ENCODE results near the gene RBPJ.

Gene RBPJ

GRCh38 chr4:26467724-26468123 is 146.9 kb downstream of the RBPJ start:
- Histone ChIP-seq H3K9me3 (ENCODE audit: low read length) (no peaks in the 10 kb centered on the region), H3K36me3 (ENCODE audit: insufficient read depth, low read length) (no peaks in the 10 kb centered on the region), H3K4me1 (ENCODE audit: insufficient read depth, low read length, severe bottlenecking) (no peaks in the 10 kb centered on the region), H3K79me2 (ENCODE audit: insufficient read depth, low read length) (no peaks in the 10 kb centered on the region), H2AFZ (ENCODE audit: low read length) (no peak overlapping the region), H3K9ac (ENCODE audit: low read length) (no peak overlapping the region), H3K4me3 (ENCODE audit: low read depth, low read length, poor library complexity, severe bottlenecking) (no peak overlapping the region), H3K4me2 (ENCODE audit: low read length) (no peak overlapping the region), H3K9me2 (ENCODE audit: low read depth, low read length) (no peaks in the 10 kb centered on the region), H3K27ac (ENCODE audit: low read depth, low read length, poor library complexity, severe bottlenecking) (no peak overlapping the region), H3F3A (ENCODE audit: insufficient read depth, low read length) (no peaks in the 10 kb centered on the region), H3K27me3 (ENCODE audit: insufficient read depth, low read length) (no peaks in the 10 kb centered on the region), H4K20me1 (ENCODE audit: insufficient read depth, low read length) (no peaks in the 10 kb centered on the region)
- TF ChIP-seq, protein P1, sequence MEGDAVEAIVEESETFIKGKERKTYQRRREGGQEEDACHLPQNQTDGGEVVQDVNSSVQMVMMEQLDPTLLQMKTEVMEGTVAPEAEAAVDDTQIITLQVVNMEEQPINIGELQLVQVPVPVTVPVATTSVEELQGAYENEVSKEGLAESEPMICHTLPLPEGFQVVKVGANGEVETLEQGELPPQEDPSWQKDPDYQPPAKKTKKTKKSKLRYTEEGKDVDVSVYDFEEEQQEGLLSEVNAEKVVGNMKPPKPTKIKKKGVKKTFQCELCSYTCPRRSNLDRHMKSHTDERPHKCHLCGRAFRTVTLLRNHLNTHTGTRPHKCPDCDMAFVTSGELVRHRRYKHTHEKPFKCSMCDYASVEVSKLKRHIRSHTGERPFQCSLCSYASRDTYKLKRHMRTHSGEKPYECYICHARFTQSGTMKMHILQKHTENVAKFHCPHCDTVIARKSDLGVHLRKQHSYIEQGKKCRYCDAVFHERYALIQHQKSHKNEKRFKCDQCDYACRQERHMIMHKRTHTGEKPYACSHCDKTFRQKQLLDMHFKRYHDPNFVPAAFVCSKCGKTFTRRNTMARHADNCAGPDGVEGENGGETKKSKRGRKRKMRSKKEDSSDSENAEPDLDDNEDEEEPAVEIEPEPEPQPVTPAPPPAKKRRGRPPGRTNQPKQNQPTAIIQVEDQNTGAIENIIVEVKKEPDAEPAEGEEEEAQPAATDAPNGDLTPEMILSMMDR (IDR thresholded peaks at IDR 0.05; ENCODE audit: low read length), result no peak
- TF ChIP-seq EZH2 (IDR thresholded peaks at IDR 0.05; ENCODE audit: borderline replicate concordance, low read length), result no peak

DNA sequence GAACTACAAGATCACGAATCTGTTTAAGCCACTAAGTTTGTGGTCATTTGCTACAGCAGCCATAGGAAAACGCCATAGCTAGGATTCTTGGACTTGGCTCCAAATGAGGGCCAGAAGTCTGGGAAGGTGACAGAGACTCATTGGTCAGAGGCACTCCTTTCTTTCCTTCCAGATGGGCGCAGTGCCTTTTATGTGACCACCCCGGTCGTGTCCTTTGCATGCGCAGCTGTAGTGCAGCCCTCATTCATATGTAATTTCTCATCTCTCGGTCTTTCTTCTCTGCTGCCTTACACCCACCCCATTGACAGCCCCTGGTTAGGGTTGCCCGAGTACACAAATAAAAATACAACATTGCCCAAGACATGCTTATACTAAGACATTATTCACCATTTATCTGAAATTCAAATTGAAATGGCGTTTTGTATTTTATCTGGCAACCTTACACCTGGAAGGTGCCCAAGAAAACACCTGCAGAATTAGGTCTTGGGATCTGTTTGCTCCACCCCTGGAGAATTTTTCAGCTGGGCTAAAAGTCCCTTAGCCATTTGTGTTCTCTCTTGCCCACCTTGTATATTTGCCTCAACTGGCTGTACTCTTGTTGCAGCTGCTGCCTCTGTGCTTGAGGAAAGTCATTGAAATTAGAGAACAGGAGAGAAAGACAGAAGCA is 147.6 kb downstream of the RBPJ start:
- H3K9me3 ChIP-seq (ENCODE audit: low read length), result no peaks in the 10 kb centered on the region

DNA sequence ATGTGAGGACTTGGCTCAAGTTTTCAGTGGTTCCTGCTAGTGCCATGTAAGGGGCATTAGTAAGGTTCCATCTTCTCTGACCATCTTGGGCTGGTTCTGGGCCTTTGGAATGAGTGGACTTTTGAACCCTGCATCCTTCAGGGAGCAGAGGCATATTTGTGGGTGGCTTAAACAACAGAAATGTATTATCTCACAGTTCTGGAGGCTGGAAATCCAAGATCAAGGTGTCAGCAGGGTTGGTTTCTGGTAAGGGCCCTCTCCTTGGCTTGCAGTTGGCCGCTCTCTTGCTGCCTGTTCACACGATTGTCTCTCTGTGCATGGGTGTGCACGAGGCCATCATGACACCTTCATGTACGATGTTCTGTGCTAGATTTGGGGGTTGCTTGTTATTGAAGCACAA is 148.2 kb downstream of the RBPJ start:
- H4K20me1 ChIP-seq (ENCODE audit: insufficient read depth, low read length), result no peaks in the 10 kb centered on the region
- no peak overlapping the region for H3K4me2 ChIP-seq (ENCODE audit: low read length)
- H3K27me3 ChIP-seq (ENCODE audit: insufficient read depth, low read length), result no peaks in the 10 kb centered on the region
- no peaks in the 10 kb centered on the region for H3K9me2 ChIP-seq (ENCODE audit: low read depth, low read length)
- no peak overlapping the region for H3K9ac ChIP-seq (ENCODE audit: low read length)
- H3K9me3 ChIP-seq (ENCODE audit: low read length), result no peaks in the 10 kb centered on the region
- H3K4me3 ChIP-seq (ENCODE audit: low read depth, low read length, poor library complexity, severe bottlenecking), result no peak overlapping the region
- H3K4me1 ChIP-seq (ENCODE audit: insufficient read depth, low read length, severe bottlenecking), result no peaks in the 10 kb centered on the region
- TF ChIP-seq EZH2 (IDR thresholded peaks at IDR 0.05; ENCODE audit: borderline replicate concordance, low read length), result no peak
- H3K36me3 ChIP-seq (ENCODE audit: insufficient read depth, low read length), result no peaks in the 10 kb centered on the region
- no peak overlapping the region for H2AFZ ChIP-seq (ENCODE audit: low read length)
- H3K27ac ChIP-seq (ENCODE audit: low read depth, low read length, poor library complexity, severe bottlenecking), result no peak overlapping the region
- H3F3A ChIP-seq (ENCODE audit: insufficient read depth, low read length), result no peaks in the 10 kb centered on the region
- no peaks in the 10 kb centered on the region for H3K79me2 ChIP-seq (ENCODE audit: insufficient read depth, low read length)

More for the DNA sequence above, 147.6 kb downstream of the RBPJ start:
- no peaks in the 10 kb centered on the region for H3K27me3 ChIP-seq (ENCODE audit: insufficient read depth, low read length)
- no peak overlapping the region for H3K4me3 ChIP-seq (ENCODE audit: low read depth, low read length, poor library complexity, severe bottlenecking)
- H3K27ac ChIP-seq (ENCODE audit: low read depth, low read length, poor library complexity, severe bottlenecking), result no peak overlapping the region
- no peaks in the 10 kb centered on the region for H3K9me2 ChIP-seq (ENCODE audit: low read depth, low read length)
- H3K4me2 ChIP-seq (ENCODE audit: low read length), result no peak overlapping the region
- no peaks in the 10 kb centered on the region for H3K79me2 ChIP-seq (ENCODE audit: insufficient read depth, low read length)
- no peaks in the 10 kb centered on the region for H3K36me3 ChIP-seq (ENCODE audit: insufficient read depth, low read length)
- no peak overlapping the region for H2AFZ ChIP-seq (ENCODE audit: low read length)
- no peak overlapping the region for H3K9ac ChIP-seq (ENCODE audit: low read length)
- TF ChIP-seq, protein P1 (IDR thresholded peaks at IDR 0.05; ENCODE audit: low read length), result no peak
- no peak for TF ChIP-seq EZH2 (IDR thresholded peaks at IDR 0.05; ENCODE audit: borderline replicate concordance, low read length)
- no peaks in the 10 kb centered on the region for H4K20me1 ChIP-seq (ENCODE audit: insufficient read depth, low read length)
- H3K4me1 ChIP-seq (ENCODE audit: insufficient read depth, low read length, severe bottlenecking), result no peaks in the 10 kb centered on the region
- no peaks in the 10 kb centered on the region for H3F3A ChIP-seq (ENCODE audit: insufficient read depth, low read length)

DNA sequence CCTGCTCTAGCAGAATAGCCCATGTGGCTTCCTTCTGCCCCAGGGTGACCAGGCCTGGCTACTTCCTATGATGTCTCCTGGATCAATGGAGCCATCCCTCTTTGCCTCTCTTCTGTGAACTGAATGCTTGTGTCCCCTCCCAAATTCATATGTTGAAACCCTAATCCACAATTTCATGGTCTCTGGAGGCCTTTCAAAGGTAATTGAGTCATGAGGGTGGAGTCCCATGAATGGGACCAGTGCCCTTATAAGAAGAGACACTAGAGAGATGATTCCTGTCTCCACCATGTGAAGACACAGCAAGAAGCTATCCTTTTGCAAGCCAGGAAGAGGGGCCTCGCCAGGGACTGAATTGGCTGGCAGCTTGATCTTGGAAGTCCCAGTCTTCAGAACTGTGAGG is 151.1 kb downstream of the RBPJ start:
- no peaks in the 10 kb centered on the region for H3K4me1 ChIP-seq (ENCODE audit: insufficient read depth, low read length, severe bottlenecking)
- no peak overlapping the region for H3K9ac ChIP-seq (ENCODE audit: low read length)
- H3K79me2 ChIP-seq (ENCODE audit: insufficient read depth, low read length), result no peaks in the 10 kb centered on the region

More for the DNA sequence above, 151.1 kb downstream of the RBPJ start:
- TF ChIP-seq, protein P1 (IDR thresholded peaks at IDR 0.05; ENCODE audit: low read length), result no peak
- no peak for TF ChIP-seq EZH2 (IDR thresholded peaks at IDR 0.05; ENCODE audit: borderline replicate concordance, low read length)
- no peaks in the 10 kb centered on the region for H3K36me3 ChIP-seq (ENCODE audit: insufficient read depth, low read length)
- H3K9me2 ChIP-seq (ENCODE audit: low read depth, low read length), result no peaks in the 10 kb centered on the region
- no peak overlapping the region for H3K4me2 ChIP-seq (ENCODE audit: low read length)
- H3K27me3 ChIP-seq (ENCODE audit: insufficient read depth, low read length), result no peaks in the 10 kb centered on the region
- no peaks in the 10 kb centered on the region for H4K20me1 ChIP-seq (ENCODE audit: insufficient read depth, low read length)
- no peak overlapping the region for H2AFZ ChIP-seq (ENCODE audit: low read length)
- H3F3A ChIP-seq (ENCODE audit: insufficient read depth, low read length), result no peaks in the 10 kb centered on the region
- no peak overlapping the region for H3K27ac ChIP-seq (ENCODE audit: low read depth, low read length, poor library complexity, severe bottlenecking)
- no peak overlapping the region for H3K4me3 ChIP-seq (ENCODE audit: low read depth, low read length, poor library complexity, severe bottlenecking)
- H3K9me3 ChIP-seq (ENCODE audit: low read length), result no peaks in the 10 kb centered on the region

Measured in OCI-LY1 (cell line).